Measurements from ENCODE around the gene PDE11A.

The PDE11A gene

DNA sequence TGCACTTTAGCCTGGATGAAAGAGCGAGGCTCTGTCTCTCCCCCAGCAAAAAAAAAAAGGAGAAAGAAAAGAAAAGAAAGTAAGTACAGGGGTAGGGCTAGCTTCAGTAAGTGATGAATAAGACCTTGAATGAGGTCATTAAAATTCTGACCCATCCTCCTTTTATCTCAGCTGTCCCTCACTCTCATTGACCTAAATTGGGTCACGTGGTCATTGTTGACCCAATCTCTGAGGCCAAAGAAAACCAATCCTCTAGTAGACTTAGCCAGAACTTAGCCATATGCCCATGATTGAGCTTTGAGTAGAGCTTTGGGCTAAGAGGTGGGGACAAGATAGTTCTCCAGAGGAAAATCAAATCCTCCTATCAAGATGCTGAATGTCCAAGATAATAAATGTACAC lies 149.3 kb downstream of the PDE11A start:
- DNase-seq (ENCODE audit: low spot score), result no peak

DNA sequence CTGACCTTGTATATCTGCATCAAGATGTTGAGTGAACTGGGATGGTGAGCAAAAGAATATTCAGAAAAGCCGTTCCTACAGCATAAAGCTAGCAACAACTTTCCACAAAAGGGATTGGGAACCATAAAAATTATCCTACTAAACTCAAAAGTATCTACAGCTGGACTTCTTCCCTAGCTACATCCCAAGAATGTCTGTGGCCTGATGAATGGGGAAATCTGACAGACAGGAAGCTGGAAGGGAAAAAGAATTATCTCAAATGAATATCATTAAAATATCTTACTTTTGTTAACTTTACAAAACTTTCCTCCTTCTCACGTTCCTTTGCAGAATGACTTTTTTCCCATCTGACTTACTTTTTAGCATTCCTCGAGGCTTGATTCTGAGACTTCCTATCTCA lies 150.9 kb downstream of the PDE11A start:
- no peak for DNase-seq (ENCODE audit: low spot score)

DNA sequence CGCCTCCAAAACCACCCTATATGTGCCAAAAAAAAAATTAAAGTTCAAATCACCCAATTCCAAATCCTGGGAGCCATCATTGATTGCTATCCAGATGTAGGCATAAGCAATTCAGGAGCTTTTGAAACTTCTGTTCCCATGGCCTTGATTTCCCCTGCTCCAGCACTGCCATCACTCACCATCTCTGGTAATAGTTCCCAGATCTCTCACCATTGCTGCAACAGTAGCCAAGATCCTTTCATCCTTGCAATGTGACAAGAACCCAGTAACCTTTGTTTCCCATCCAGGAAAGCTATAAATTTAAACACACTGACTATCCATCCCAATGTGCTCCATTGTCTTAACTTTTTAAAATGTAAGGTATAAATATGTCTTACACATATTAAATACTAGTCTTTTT lies 155.4 kb downstream of the PDE11A start:
- DNase-seq (ENCODE audit: low spot score), result no peak

DNA sequence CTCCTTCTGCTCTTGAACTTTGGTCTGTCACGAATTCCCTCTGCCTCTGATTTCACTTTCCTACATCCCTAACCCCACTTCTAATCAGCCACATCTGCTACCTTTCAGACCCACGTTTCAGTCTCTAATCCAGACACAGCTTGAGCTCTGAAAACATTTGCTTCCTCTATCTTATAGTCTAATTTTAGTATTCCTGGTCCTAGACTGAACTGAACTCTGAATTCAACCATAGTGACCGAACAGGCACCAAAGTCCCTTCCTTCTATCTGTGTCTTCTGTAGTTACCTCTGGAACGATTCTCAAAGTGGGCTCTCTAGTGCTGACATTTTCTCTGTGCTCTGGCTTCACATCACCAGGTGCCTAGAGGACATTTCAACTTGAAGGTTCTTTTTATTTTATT lies 156.2 kb downstream of the PDE11A start:
- DNase-seq (ENCODE audit: low spot score), result no peak

DNA sequence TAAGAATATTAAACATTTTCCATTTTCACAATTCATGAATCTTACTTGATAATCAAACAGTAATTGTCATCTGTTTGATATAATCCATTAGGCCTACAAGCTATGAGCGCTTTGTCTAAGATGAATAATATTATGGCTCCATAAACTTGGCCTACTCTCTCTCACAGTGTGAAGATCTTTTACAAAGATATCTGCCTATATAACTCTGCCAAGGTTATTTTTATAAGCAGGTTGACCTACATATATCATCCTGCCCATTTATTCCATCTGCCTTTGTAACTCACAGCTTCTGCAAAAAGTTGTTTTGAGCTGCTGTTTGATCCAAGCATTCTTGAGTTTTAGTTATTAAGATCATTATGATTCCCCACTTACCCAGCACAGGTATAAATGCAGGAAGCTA lies 158.3 kb downstream of the PDE11A start:
- no peak for DNase-seq (ENCODE audit: low spot score)

DNA sequence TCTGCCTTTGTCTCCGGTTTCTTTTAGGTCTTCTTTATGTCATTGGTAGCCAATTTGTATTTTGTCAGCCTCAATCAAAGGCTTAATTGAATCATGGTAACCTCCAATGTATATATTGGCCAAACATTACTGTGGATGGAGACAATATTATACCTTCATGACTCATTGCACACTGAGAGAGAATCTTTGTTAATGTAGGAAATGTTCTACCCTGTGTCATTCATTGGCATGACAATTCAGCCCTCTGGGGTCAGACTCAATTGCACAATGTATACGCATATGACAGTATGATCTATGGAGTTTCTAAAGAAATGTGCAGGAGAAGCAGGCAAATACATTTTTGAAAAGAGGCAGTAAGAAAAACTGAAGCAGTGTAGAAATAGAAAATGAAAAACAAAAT lies 162.6 kb downstream of the PDE11A start:
- no peak for DNase-seq (ENCODE audit: low spot score)

DNA sequence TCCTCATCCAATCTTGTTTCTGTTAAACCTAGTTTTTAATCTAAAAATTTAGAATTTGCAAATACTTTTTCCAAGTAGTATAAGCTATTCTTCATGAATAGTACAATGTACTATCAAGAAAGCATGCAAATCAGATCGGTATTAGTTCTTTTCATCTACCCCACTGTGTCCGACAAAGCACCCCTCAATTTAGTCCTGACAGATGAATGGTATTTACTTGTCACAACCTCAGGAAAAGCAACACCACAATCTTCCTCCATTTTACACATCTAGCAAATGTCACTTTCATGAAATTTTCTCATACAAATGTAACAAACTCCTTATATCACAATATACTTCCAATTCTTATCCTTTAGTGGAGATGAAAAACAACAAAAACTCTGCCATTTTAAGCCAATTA lies 163.8 kb downstream of the PDE11A start:
- DNase-seq (ENCODE audit: low spot score), result no peak

DNA sequence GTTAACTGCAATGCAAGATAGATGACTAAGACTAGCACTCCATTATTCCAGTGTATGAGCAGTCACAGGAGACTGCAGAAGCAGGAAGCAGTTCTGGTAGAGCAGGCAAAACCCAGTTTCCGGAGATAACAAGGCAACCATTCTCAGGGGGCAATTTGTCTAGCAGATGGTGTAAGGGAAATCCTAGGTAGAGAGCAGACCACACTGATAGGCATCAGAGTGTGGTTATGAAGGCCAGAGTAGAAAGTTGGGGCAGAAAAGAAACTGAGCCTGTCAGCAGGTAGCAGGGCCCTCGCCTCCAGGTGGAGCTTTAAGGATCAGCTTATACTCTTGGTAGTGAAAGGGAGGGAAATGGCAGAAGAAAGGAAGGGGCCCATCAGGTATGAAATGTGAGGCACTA lies 164.4 kb downstream of the PDE11A start:
- DNase-seq (ENCODE audit: low spot score), result no peak

DNA sequence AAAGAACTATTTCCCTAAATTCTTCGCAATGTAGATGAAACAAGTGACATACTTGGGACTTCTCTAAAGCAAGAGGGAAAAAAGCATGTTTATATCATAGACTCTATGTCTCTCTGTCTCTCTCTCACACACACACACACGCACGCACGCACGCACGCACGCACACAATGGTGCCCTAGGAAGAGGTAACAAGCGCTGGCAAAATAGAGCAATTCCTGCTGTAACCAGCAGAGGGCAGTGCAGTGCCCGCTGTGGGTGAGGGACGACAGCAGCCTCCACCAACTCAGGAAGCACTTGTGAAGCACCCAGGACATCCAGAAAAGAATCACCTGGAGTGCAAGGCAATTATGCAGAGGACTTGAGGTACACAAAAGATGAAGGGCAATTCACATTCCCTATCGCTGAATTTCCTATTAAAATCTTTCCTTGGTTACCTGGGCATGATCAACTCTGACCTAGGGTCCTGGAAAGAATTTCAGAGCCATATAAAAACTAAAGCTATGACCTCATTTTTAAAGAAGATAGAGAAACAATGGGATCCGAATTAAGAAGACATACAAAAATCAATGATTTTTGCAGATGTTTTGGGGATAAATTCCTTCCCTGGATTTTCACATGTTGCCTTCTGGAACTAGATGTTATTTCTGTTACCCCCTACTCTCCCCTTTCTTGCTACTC lies 166.4 kb downstream of the PDE11A start:
- DNase-seq (ENCODE audit: low spot score), result peak; percentile 14

DNA sequence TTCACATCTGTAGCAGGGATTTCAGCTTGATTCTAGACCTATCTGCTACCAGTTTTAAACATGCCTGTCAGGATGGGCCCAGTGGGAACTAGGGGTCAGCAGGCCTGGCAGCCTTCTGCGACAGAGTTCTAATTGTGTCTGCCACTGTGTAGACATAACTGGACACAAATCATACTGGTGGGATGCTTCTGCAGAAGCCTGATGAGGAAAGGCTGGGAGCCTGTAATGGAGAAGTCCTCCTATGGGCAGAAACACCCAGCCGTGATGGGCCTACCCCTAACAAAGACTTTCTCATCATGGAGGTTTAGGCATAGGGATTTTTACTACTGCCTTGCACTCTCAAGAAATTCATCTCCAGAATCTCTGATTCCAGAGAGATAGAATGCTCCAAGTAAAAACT lies 166.9 kb downstream of the PDE11A start:
- DNase-seq (ENCODE audit: low spot score), result no peak

DNA sequence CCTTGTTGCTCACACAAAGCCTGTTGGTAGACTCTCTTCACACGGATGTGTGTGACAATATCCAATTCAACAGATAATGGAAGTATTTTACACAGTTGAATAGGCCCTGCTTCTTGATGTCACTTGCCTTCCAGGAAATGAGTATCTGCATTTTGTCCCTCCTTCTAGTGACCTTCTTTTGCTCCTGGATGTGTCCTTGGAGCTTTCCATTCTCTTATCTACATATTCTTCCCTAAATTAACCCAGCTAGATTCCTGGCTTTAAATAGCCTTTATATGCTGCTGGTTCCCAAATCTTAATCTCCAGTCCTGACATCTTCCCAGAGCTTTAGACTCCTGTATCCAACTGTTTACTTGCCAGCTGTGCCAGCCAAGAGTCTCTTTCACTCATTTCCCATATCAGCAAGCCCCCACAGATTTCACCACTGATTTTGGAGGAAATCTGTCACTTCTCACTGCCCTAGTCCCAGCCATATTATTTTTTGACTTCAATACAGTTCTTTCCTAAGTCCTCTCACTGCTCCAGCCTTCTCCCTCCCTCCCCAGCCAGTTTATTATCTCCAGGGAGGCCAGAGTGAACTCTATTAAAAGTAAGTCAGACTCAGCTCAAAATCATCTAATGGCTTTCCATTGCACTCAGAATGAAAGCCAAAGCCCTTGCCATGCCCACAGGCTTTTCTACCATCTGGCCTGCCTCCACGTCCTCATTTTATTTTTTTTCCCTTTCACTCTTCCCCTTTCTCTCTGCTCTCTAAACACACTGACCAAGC lies 170.0 kb downstream of the PDE11A start:
- no peak for DNase-seq (ENCODE audit: low spot score)

DNA sequence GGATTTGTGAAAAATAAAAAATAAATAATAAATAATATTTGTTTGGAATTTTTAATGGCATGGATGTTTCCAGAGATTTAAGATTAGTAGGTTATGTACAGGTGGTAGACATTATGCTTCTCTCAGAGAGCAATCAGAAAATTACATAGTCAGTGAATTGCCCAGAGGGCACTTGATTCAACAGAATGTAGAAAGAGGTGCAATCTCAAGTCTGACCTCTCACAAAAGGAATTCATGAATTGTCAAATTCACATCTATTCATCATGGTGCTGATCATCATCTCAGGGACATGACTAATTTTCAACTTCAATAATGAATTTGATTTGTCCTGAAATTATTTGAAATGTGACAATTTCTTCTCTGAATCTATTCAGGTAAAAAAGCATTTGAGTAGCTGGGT lies 172.5 kb downstream of the PDE11A start:
- no peak for DNase-seq (ENCODE audit: low spot score)

DNA sequence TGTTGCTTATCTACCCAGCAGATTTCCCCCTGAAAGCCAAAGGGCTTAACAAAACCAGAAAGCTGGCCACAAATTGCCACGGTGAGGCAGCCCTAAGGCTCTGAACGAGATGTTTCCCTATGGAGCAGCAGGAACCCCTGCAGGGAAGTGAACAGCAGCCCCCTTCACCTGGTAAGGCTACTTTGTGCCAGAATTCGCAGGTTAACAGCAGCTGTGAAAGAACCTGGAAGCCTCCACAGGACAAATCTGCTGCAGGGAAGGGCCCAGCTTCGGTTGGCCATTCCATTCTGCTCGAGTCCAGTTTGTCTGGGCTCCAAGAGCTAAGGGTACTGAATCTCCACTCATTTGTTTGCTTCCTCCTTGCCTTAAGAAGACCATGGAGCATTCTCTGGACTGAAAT lies 175.3 kb downstream of the PDE11A start:
- no peak for DNase-seq (ENCODE audit: low spot score)

DNA sequence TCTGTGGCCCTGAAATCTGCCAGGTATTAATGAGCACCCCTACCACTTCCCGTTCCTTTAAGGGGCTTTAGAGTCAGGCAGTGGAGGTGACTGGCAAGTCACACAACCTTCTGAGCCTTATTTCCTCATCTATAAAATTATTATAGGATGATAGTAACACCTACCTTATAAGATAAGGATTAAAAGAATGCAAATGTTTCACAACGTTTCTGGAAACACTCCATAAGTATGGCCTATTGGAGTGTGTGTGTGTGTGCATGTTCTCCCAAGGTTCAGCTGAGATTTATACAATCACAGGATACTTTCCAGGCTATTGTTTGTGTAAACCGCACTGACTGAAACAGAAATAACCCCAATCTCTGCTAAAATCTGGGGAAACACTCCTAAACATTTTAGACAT lies 176.0 kb downstream of the PDE11A start:
- no peak for DNase-seq (ENCODE audit: low spot score)

DNA sequence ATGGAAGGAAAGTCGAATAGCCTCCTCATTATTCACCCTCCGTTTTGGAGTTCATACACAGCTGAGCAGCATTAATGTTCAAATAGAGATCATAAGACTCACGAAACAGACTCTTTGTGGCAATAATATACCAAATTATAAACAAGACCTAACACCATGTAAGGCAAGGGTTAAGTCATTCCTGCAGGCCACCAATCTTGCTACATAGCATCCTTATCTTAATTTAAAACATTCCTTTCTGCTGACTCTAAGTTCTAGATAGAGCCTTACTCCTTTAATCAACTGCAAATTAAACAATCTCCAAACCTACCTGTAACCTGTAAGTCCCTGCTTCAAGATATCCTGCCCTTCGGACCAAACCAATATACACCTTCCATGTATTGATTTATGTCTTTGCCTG lies 178.0 kb downstream of the PDE11A start:
- DNase-seq (ENCODE audit: low spot score), result no peak

DNA sequence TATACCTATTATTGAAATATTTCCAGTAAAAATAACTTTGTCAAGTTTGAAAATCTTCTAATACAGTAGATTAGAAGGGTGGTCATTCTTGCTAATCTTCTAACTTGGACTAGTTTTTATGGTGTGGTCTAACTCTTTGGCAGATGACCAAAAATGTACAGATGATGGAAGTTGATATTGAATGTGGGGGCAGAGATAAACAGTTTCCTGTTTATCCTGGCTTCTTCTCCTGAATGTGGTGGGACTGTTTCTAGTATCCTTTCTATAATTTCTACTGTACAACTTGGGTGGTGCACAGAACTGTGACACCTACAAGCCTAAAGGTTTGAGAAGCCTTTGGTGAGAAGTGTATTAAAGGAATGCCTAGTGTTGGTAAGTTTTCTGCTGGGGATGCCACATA lies 178.7 kb downstream of the PDE11A start:
- DNase-seq (ENCODE audit: low spot score), result no peak

DNA sequence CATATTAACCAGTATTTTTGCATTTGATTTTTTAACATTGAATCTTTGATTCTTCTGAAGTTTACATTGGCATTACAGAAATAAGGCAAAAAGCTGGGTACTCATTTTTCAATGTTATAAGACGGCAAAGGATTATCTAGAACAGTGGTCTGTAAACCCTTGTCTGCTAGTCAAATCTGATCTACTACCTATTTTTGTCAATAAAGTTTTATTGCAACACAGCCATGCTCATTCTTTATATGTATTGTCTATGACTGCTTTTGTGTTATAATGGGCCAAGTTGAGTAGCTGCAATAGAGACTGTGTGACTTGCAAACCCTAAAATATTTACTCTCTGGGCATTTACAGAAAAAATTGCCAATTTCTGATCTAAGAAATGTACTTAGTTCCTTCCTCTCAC lies 181.0 kb downstream of the PDE11A start:
- no peak for DNase-seq (ENCODE audit: low spot score)

DNA sequence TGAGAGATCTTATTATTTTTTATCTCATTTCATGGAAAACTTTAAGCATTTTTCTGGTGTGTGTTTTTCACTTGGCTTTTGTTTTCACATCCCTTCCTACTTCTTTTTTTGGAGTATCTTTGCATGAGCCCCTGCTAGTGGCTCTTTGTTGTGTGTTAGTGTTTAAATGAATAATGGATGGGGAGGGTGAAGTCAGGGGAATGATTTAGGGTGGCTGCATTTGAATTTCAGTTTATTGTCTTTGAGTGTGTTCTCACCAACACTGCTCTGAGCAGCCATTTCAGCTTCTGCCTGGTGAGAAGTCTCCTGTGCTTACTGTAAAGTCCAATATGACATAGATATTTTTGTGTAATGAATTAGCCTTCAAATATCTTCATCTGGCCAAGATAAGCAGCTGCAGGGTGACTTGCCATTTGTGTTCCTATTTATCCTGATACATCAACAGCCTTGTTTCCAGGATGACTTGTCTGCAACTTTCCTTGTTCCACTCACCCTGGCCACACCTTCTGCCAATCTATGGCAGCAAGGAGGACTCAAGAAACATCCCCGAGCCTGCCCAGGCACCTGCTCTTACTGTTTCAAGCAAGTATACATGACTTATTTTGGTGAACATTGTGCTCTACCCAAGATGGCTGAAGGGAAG lies 182.6 kb downstream of the PDE11A start:
- DNase-seq (ENCODE audit: low spot score), result no peak

DNA sequence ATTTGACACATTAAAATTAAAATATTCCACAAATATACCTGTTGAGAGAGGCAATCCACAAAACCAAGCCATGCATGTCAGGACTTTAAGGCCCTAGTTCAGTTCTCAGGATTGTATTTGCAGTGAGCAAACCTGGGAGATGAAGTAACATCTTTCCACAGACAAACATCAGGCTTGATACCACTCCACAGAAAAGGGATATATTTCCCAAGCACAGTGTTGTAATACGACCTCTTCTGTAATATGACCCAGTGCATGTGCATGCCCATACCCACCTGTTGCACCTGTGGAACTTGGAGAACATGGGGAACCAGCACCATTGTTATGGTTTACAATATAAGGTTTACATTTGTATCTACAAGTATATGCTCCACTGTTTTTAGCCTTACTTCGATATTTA lies 184.0 kb downstream of the PDE11A start:
- no peak for DNase-seq (ENCODE audit: low spot score)

DNA sequence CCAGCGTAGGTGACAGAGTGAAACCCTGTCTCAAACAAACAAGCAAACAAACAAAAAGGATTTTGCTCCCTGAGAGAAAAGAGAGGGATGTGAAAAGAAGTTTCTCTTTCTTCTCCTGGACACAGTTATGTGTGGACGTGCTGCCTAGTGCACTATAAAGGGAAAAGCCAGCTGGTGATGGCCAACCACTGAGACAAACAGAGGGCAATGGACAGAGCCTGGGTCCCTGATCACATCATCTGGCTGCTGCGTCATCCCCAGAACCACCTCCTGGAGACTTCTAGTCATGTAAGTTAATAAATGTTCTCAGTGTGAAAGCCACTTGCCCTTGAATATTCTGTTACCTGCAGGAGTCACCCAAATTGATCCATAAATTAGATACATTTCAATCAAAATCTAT lies 184.9 kb downstream of the PDE11A start:
- no peak for DNase-seq (ENCODE audit: low spot score)

DNA sequence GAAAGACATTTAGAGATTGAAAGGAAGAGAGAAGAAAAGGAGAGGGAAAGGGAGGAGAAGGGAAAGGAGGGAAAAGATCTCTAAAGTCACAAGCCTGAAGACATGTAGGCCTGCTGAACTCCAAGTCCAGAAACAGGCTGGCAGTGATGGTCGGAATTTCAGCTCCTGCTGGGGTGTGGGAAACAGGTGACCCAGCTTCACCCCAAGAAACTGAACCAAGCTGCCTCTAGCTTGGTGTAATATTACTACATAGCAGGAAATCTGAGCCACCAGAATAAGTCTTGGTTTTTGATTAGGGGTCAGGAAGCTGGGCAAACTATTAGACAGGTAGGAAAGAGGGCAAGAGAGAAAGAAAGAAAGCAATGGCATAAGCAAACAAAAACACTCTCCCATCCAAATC lies 185.8 kb downstream of the PDE11A start:
- DNase-seq (ENCODE audit: low spot score), result no peak

DNA sequence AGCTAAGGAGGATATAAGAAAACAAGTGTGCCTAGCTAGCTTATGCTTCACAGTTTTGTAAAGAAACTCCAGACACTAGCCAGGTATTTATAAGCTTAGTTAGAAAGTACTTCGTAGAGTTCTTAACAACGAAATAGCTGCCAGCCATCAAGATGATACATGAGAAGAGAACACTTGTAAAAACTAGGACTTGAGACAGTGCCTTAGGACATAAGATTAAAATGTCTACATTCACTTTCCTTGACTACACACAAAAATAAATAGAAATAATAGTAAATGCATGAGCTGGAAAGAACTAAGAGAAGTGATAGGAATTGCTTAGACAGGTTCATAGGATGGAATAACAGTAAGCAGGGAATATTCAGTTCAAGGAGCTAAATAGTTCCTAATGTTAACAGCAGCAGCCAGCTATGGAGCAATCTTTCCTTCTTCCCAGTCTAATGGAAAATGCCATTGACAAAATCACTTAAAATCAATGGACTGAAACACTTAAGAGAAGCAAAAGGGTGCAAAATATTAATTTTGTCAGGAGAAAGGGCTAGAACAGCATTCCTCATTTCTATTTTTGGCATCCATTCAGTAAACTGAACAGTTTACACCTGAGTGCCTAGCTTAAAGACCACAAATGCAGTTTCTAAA lies 186.6 kb downstream of the PDE11A start:
- no peak for DNase-seq (ENCODE audit: low spot score)

DNA sequence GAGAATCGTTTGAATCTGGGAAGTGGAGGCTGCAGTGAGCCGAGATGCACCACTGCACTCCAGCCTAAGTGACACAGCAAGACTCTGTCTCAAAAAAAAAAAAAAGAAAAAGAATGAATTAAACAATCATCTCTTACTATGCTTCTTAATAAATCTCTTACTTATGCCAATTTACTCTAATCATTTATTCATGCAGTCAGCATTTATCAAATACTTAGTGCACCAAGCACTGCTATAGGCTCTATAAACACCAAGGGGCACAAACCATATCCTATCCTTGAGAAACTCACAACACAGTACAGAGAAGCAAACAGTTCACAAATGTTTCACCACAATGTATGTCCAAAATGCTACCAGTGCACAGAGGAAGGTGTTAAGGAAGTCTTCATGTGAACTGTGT lies 189.4 kb downstream of the PDE11A start:
- DNase-seq (ENCODE audit: low spot score), result no peak

Data from putamen (tissue), 1 donor.